Measurements from ENCODE around the gene RGP1. TPM values are rescaled to one million over a fixed set of nuclear protein-coding genes. Genes with fewer than 3 reads are reported as not detected.

Gene RGP1
- total RNA-seq, 1 donor from 2014 or later = 35.7 TPM

DNA sequence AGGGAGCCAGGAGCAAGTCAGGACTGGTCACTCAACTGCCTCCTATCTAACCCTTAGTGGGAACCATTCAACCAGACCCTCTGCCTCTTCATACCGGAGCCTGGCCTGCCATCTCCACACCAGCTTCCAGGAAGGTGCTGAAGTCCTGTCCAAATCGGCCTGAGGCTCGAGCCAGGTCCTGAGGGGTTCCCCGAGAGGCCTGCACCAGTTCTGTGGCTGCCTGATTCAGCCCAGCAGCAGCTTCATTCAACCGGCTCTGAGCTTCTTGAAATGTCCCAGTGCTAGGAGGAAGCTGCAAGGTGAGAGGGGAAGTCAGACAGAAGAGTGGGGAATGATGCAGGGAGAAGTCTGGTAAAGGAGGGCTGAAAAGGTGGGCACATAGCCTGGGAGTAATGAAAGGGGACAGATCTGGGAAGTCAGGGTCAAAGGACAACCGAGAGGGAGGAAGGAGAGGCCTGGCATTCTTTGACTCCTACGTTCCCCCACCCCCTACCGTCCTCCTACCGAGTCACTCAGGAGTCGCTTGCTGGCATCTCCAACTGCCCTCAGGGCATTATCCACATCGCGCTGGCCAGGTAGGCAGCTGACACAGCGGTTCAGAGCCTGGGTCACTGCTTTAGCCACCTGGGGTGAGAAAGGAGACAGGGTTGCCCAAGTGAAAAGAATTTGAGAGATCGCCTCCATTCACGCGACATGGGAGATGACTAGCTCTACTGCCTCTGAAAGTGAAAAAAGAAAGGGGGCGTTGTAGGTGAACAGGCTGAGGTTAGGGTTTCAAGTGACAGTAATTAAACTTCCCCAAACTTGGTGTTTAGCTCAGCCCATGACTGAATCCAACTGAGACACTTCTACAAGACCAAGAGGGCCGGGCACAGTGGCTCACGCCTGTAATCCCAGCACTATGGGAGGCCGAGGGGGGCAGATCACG is 37.3 kb upstream of the RGP1 start:
- TF ChIP-seq, protein P1, sequence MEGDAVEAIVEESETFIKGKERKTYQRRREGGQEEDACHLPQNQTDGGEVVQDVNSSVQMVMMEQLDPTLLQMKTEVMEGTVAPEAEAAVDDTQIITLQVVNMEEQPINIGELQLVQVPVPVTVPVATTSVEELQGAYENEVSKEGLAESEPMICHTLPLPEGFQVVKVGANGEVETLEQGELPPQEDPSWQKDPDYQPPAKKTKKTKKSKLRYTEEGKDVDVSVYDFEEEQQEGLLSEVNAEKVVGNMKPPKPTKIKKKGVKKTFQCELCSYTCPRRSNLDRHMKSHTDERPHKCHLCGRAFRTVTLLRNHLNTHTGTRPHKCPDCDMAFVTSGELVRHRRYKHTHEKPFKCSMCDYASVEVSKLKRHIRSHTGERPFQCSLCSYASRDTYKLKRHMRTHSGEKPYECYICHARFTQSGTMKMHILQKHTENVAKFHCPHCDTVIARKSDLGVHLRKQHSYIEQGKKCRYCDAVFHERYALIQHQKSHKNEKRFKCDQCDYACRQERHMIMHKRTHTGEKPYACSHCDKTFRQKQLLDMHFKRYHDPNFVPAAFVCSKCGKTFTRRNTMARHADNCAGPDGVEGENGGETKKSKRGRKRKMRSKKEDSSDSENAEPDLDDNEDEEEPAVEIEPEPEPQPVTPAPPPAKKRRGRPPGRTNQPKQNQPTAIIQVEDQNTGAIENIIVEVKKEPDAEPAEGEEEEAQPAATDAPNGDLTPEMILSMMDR (conservative IDR thresholded peaks at IDR 0.05) = no peak
- DNase-seq (ENCODE audit: extremely low spot score, unreplicated experiment) = no peak
- Mint-ChIP-seq H3K27ac (no peak overlapping the region), H3K36me3 (peaks cover 49% of the 10 kb centered on the region), H3K4me3 (no peak overlapping the region), H3K27me3 (no peaks in the 10 kb centered on the region), H3K4me1 (ENCODE audit: unreplicated experiment) (no peaks in the 10 kb centered on the region), H3K9me3 (no peaks in the 10 kb centered on the region)

DNA sequence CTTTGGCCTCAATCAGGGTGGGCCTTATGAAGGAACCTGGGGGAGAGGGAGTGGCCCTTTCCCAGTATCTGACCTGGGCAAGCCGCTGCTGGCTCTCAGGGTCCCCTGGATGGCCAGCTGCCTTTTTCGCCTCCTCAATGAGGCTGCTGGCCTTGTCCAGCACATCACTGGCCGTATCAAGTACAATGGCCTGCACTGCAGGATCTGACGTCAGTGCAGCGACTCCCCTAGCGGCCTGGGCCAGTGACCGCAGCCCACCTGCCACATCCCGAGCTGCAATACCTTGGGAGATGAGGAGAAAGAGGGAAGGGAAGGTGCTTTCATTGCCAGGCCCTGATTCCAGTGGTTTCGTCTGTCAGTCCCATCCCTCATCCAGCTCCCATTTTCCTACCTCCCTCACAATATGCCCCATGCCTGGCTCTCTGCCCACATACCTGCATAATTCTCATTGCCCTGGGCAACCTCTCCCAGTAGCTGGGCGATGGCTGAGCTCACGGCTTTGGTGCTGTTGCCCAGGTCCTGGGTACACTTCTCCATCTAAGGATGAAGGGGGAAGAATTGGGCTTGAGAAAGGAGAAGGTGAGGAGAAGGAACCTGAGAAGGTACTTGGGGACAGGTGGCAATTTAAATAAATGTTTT is 36.2 kb upstream of the RGP1 start:
- no peaks in the 10 kb centered on the region for H3K27me3 Mint-ChIP-seq
- TF ChIP-seq, protein P1 (conservative IDR thresholded peaks at IDR 0.05) = no peak
- DNase-seq (ENCODE audit: extremely low spot score, unreplicated experiment) = no peak
- no peaks in the 10 kb centered on the region for H3K4me1 Mint-ChIP-seq (ENCODE audit: unreplicated experiment)
- no peak overlapping the region for H3K27ac Mint-ChIP-seq
- no peaks in the 10 kb centered on the region for H3K9me3 Mint-ChIP-seq
- H3K36me3 Mint-ChIP-seq = peaks cover 41% of the 10 kb centered on the region
- no peak overlapping the region for H3K4me3 Mint-ChIP-seq

DNA sequence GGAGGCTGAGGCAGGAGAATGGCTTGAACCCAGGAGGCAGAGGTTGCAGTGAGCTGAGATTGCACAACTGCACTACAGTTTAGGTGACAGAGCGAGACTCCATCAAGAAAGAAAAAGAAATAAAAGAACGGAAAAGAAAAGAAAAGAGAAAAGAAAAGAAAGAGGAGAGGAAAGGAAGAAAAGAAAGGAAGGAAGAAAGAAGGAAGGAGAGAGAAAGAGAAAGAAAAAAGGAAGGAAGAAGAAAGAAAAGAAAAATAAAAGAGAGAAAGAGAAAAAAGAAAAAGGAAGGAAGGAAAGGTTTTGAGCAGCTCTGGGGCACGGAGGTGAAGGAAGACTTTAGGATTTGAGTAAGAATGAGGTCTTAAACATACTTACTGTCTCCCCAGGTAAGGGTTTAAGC is 35.5 kb upstream of the RGP1 start:
- no peak for DNase-seq (ENCODE audit: extremely low spot score, unreplicated experiment)
- Mint-ChIP-seq H3K9me3 (no peaks in the 10 kb centered on the region), H3K4me1 (ENCODE audit: unreplicated experiment) (no peaks in the 10 kb centered on the region), H3K27ac (no peak overlapping the region), H3K27me3 (no peaks in the 10 kb centered on the region), H3K4me3 (no peak overlapping the region), H3K36me3 (peaks cover 39% of the 10 kb centered on the region)
- TF ChIP-seq, protein P1 (conservative IDR thresholded peaks at IDR 0.05) = no peak

DNA sequence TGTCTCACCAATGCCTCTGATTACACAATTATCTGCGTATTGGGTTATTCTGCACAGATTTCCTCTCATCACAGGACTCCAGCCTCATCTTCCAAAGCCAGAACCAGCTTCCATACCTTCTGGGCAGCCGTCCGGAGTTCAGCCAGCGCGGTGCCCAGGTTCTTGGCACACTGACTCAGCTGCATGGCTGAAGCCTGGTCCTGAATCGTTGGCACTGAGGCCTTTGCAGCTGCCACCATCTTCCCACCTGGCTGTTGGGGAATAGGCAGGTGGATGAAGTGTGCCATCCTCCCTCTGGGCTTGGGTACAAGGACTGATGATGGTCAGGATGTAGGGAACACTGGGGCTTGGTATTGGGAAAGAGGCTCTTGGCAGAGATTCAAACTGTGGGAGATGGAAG is 35.0 kb upstream of the RGP1 start:
- Mint-ChIP-seq H3K27ac (no peak overlapping the region), H3K36me3 (peaks cover 36% of the 10 kb centered on the region)
- TF ChIP-seq, protein P1 (conservative IDR thresholded peaks at IDR 0.05) = no peak

DNA sequence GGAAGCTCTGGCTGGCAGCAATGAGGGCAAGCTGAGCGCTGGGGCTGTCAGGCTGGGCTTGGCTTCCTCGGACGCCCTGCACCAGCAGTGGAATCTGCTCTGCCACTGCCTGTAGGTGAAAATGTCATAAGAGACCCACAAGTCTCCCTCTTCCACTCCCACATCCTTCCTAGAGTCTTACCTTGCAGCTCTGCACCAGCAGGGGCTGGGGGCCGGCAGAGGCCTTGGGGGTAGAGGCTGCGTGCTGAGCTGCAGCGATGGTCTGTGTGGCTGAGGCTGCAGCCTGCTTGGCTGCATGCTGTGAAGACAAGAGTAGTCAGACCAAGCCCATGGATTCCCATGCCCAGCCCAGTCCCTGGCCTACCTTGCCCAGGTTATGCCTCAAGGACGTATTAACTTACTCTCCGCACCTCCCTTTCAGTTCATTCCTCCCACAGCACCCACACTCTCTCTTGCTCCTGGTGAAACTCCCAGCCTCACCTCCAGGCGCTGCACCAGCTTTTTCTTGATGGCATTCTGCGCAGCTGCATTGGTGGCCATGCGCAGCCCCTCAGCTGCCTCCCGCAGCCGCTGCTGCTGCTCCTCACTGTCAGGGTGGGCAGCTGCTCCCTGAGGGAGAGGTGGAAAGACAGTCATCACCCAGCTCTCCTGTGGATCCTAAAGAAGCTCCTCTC is 34.4 kb upstream of the RGP1 start:
- no peak for DNase-seq (ENCODE audit: extremely low spot score, unreplicated experiment)
- Mint-ChIP-seq H3K27ac (no peak overlapping the region), H3K9me3 (no peaks in the 10 kb centered on the region), H3K36me3 (peaks cover 39% of the 10 kb centered on the region), H3K27me3 (no peaks in the 10 kb centered on the region), H3K4me1 (ENCODE audit: unreplicated experiment) (no peaks in the 10 kb centered on the region), H3K4me3 (no peak overlapping the region)
- TF ChIP-seq, protein P1 (conservative IDR thresholded peaks at IDR 0.05) = no peak

More for the DNA sequence above, 35.0 kb upstream of the RGP1 start:
- Mint-ChIP-seq H3K9me3 (no peaks in the 10 kb centered on the region), H3K4me3 (no peak overlapping the region), H3K4me1 (ENCODE audit: unreplicated experiment) (no peaks in the 10 kb centered on the region), H3K27me3 (no peaks in the 10 kb centered on the region)
- DNase-seq (ENCODE audit: extremely low spot score, unreplicated experiment) = no peak
